Measurements from ENCODE around the gene ARHGAP32.
A peak's percentile ranks its signal among the peaks of the same experiment; 100 is the strongest.
"Not testable (repeated sequence)": the region's sequence is repeated elsewhere in the genome, so short reads cannot be mapped to it uniquely, and the experiment has no call there.

ARHGAP32 gene

DNA sequence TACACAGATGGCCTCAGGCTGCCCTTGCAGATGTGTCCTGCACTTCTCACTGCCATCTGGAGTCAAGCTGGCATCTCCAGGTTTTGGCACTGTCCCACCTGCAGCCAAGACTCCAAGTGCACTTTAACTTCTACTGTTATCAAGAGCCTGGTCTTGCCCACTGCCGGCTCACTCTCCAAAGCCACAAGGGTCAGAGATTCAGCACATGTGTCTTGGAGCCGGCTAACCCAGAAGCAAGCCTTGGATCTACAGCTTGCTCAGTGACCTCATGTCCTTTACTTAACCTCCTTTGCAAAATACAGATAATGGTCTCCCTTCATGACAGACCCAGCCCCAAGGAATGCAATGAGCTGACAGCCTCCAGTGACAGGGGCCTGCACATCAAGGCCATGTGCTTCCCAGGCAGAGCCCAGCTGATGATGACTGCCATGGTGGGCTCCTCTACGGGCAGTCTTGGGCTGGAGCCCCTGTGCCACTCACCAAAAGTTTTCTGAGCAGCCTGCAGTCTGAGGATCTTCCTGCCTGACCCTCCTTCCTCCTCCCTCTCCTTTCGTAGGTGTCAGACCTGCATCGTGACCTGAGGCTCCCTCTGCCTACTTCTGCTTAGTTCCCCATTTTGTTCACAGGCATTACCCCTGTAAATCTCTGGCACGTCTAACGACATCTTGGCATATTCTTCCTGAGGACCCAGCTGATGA is 258.5 kb downstream of the ARHGAP32 start:
- DNase-seq (ENCODE audit: low read depth) = no peak

- DNase-seq (ENCODE audit: low read depth) = no peak
Measured at GRCh38 chr11:128931668-128932067, 260.5 kb downstream of the ARHGAP32 start.

GRCh38 chr11:128931066-128931465 is 261.1 kb downstream of the ARHGAP32 start:
- DNase-seq (ENCODE audit: low read depth) = no peak

DNA sequence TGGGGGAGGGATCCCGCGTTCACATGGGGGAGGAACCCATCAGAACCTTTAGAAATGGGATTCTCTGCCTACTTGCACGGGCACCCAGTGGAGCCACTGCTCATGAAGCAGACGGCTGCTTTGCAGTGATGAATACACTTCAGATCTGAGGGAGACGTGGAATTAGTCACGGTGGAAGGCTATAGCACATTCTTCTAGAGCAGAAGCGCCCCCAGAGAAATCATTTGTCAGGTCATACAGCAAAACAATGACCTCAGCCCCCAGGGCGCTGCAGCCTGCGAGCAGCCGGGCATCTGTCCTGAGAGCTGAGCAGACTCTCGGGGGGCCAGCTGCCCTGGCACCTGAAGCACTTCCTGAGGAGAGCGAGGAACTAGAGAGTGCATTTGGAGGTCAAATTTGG is 262.1 kb downstream of the ARHGAP32 start:
- DNase-seq (ENCODE audit: low read depth) = peak; percentile 32

DNA sequence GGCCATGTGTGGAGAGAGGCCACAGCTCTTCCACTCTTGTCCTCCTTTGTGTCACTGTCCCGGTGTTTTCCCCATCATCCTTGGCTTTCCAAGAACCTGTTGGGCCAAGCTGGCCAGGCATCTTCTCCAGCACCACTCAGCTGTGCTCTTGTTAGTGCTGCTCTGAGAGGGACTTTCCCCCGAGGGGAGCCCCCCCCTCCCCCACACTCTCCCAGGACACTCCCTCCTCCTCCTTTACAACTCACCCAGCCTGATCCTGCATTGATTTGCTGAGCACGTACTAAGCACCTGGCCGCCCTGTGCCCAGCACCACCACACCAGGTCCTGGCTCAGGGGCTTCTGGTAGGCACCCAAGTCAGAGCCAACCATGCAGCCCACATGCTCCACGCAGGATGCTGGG is 262.7 kb downstream of the ARHGAP32 start:
- no peak for DNase-seq (ENCODE audit: low read depth)

GRCh38 chr11:128928400-128928799 is 263.7 kb downstream of the ARHGAP32 start:
- DNase-seq (ENCODE audit: low read depth) = no peak

GRCh38 chr11:128927683-128928336 is 264.3 kb downstream of the ARHGAP32 start:
- no peak for DNase-seq (ENCODE audit: low read depth)

DNA sequence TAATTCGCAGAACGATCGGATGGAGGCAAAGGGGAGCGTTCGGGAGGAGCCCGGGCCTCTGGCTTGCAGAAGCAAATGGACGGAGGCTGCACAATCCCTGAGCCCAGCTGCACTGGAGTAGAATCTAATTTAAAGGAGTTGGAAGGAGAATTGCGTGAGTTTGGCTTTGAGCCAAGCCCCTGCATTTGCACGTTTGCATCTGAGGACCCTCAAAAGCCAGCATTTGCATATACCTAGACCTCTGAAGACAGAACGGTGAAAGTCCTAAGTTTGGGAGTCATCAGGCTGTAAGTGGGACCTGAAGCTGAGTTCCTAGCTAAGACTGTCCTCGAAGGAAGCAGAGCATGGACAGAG is 265.0 kb downstream of the ARHGAP32 start:
- no peak for DNase-seq (ENCODE audit: low read depth)

DNA sequence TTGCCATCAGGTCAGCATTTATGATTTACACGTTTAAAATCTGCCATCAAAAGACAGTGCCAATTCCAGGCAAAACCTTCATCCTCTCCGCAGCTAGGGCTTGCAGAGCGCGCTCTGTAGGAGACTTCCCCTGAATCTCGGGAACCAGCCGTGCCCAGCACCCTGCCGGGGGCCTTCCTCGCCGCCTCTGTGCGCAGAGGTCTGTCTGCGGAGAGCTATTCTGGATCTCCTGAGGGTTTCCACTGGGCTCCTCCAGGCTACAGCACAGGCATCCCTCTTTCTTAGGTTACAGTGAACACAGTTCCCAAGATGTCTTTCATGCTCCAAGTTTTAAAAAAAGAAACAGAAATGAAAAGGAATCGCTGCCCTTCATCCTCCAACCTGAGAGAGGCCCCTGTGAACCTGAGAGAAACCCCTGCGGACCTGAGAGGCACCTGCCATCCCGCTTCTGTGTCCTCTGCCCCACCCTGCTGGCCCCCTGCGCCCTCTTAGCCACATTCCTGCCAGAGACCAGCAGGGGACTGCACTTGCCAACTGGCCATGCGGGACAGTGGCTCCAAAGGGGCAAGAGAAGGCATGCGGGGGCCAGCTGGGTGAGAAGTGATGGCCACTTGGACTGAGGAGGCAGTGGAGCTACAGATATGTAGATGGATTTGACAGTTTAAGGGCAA is 265.6 kb downstream of the ARHGAP32 start:
- DNase-seq (ENCODE audit: low read depth) = no peak

- no peak for DNase-seq (ENCODE audit: low read depth)
Measured at GRCh38 chr11:128926000-128926399, 266.1 kb downstream of the ARHGAP32 start.

DNA sequence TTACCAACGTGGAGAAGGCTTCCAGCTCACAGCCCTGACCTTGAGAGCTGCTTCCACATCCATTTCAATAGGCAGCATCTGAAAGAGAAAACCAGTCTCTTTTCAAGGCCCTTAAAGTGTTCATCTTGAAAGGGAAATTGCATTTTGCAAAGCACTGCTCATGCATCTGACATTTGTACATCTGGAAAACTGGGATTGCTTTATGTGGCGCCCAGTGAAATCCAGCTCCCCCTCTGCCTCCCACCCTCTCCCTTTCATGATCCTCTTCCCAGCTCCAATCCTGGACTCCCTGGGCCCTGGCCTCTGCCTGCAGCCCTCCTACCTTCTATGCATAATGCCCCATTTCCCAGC is 266.9 kb downstream of the ARHGAP32 start:
- DNase-seq (ENCODE audit: low read depth) = no peak

DNA sequence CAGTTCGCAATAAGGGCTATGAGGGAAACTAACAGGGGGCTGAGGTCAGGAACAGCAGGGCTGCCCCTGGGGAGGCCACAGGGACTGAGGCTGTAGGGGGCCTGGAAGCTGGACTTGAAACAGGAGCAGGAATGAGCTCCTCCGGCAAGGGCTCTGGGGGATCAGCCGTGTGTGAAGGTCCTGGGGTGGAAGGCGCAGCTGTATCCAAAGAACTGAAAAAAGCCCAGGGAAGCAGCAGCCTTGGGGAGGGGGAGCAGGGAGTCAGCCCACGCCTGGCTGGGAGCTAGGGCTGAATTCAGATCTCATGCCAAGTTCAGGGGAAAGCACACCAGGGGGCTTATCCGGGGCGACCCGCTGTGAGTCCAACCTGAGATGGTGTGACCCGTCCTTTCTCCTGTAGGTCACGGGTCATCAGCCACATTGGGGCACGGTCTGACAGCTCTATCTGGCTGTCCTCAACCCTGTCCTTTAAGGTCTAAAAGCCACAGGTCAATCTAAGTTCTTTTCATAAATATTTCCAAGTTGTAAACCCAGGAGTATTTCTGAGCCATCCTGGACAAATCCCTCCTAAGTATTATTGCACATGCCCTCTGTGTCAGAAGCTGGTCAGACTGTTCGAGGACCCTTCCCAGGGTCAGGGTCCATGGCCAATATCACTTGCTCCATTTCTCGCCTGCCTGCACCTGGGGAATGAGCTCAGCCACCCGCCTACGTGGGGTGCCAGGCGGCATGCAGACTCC is 267.4 kb downstream of the ARHGAP32 start:
- DNase-seq (ENCODE audit: low read depth) = no peak

DNA sequence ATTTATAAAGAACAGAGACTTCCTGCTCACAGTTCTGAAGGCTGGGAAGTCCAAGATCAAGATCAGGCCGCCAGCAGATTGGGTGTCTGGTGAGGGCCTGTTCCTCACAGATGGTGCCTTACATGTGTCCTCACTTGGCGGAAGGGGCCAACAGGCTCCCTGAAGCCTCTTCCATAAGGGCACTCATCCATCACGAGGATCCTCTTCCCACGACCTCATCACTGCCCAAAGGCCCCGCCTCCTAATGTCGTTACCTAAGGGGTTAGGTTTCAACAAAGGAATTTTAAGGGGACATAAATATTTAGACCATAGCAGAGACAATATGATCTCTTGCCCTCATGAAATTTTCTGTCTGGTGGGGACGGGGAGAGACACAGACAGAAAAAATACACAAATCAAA is 268.0 kb downstream of the ARHGAP32 start:
- DNase-seq (ENCODE audit: low read depth) = no peak

DNA sequence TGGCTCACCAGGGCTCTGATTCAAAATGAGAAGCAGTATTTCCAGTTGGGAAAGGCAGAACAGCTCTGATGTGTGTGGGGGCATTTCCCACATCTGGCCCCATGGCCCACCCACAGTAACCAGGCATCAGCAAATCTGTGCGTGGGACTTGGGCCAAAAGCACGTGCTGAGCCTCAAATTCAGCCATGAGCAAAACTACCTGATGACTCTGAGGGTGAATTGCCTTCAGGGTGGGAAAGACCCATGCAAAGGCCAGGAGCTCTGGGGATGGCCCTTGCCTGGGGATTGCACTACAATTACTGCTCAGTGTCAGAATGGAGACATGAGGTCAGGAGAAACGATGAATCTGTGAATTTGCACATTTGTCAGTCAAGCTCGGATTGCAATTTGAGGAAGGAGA is 270.3 kb downstream of the ARHGAP32 start:
- no peak for DNase-seq (ENCODE audit: low read depth)

DNA sequence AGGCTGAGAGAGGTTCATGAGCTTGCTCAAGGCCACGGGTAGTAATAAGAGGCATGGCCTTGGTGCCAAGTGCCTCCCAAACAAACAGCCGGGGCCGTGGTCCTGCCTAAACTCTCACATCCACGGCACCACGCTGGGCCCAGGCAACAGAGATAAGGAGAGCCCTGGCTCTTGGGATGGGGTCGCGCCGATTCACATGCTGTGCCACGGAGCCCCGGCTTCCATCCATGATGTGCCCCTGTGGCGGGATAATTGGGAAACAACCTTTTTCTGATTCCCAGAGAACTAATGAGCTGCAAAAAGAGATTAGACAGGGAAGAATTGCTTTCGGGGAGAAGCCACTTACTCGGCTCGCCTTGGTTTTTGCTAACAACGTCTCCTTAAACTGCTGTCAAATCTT is 271.5 kb downstream of the ARHGAP32 start:
- no peak for DNase-seq (ENCODE audit: low read depth)

GRCh38 chr11:128919635-128920034 is 272.5 kb downstream of the ARHGAP32 start:
- not testable (repeated sequence) for DNase-seq (ENCODE audit: low read depth)

GRCh38 chr11:128919216-128919615 is 272.9 kb downstream of the ARHGAP32 start:
- no peak for DNase-seq (ENCODE audit: low read depth)

GRCh38 chr11:128917144-128917724 is 274.9 kb downstream of the ARHGAP32 start:
- no peak for DNase-seq (ENCODE audit: low read depth)

- no peak for DNase-seq (ENCODE audit: low read depth)
Measured at GRCh38 chr11:128916681-128917080, 275.4 kb downstream of the ARHGAP32 start.

GRCh38 chr11:128916037-128916572 is 276.0 kb downstream of the ARHGAP32 start:
- no peak for DNase-seq (ENCODE audit: low read depth)

GRCh38 chr11:128915149-128915521 is 277.0 kb downstream of the ARHGAP32 start:
- no peak for DNase-seq (ENCODE audit: low read depth)
